Cardiac muscle cell (in vitro differentiated cells and primary cell): ENCODE results near the gene CD48. TPM values are rescaled to one million over a fixed set of nuclear protein-coding genes. Genes with fewer than 3 reads are reported as not detected.

Experiments
- DNase-seq, 2 donors: peaks; one replicate each; pipeline versions ENCODE4 v3.0.0 to v3.0.0-alpha.2; 2010 to 2017; ENCODE audit warnings: low read depth in 1 of 2, low spot score in 1 of 2
- H3K27ac ChIP-seq: fragments of 200-600 bp; sonication (generic); 2 replicates; pipeline ENCODE4 v1.5.1; 2016
- H3K27me3 ChIP-seq: fragments of 200-600 bp; sonication (generic); 2 replicates; pipeline ENCODE4 v1.6.0; 2016; ENCODE audit warnings: control low read depth
- H3K36me3 ChIP-seq: fragments of 200-600 bp; sonication (generic); 2 replicates; pipeline ENCODE4 v1.5.1; 2016; ENCODE audit warnings: control low read depth
- H3K4me1 ChIP-seq: fragments of 200-600 bp; sonication (generic); 2 replicates; pipeline ENCODE4 v1.8.1; 2017; ENCODE audit warnings: low read depth, mild to moderate bottlenecking, mixed run types
- H3K4me3 ChIP-seq: fragments of 200-600 bp; sonication (generic); 2 replicates; pipeline ENCODE4 v1.5.1; 2016; ENCODE audit warnings: mild to moderate bottlenecking
- H3K9me3 ChIP-seq: fragments of 200-600 bp; sonication (generic); 2 replicates; pipeline ENCODE4 v1.5.1; 2017; ENCODE audit warnings: low read depth, mild to moderate bottlenecking, control low read depth
- polyA plus RNA-seq: library from polyadenylated mRNA; unstranded; fragments of >200 nt; fragmentation: Nextera tagmentation; extraction: Ambion mirVana; gene quantifications from 2 replicates; pipeline ENCODE4 v1.2.1, GENCODE V29; 2016
- total RNA-seq: library from RNA; depleted of rRNA; stranded (reverse); fragments of >200 nt; gene quantifications from 2 replicates; pipeline ENCODE4 v1.2.3, GENCODE V29; 2016
- TF ChIP-seq, protein P1 (sequence below): IDR thresholded peaks from 2 replicates; pipeline ENCODE4 v1.5.1; 2012; ENCODE audit warnings: low read depth, mild to moderate bottlenecking, low read length

CD48 gene
- total and polyA plus RNA-seq, 2 experiments from 2014 or later: not detected

DNA sequence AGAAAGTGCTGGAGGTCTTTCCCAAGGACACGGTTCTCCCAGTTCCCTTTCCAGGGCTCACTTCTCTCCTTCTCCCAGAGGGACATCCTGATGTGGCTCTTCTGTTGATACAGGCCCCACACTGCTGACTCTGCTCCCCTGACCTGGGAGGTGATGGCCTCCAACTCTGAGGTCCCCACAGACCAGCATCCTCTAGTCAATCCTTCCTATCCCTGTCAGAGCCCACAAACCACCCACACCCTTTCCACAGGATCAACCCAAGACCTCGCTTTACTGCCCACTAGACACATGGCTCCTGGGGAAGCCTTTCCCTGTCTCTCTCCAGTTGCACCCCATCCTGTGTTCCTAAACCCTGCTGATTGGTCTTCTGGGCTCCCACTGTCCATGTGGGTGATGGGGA lies 39.0 kb upstream of the CD48 start:
- no peaks in the 10 kb centered on the region for H3K9me3 ChIP-seq
- TF ChIP-seq, protein P1, sequence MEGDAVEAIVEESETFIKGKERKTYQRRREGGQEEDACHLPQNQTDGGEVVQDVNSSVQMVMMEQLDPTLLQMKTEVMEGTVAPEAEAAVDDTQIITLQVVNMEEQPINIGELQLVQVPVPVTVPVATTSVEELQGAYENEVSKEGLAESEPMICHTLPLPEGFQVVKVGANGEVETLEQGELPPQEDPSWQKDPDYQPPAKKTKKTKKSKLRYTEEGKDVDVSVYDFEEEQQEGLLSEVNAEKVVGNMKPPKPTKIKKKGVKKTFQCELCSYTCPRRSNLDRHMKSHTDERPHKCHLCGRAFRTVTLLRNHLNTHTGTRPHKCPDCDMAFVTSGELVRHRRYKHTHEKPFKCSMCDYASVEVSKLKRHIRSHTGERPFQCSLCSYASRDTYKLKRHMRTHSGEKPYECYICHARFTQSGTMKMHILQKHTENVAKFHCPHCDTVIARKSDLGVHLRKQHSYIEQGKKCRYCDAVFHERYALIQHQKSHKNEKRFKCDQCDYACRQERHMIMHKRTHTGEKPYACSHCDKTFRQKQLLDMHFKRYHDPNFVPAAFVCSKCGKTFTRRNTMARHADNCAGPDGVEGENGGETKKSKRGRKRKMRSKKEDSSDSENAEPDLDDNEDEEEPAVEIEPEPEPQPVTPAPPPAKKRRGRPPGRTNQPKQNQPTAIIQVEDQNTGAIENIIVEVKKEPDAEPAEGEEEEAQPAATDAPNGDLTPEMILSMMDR: no peak
- H3K27ac ChIP-seq: no peak overlapping the region
- H3K4me1 ChIP-seq: no peaks in the 10 kb centered on the region
- no peaks in the 10 kb centered on the region for H3K36me3 ChIP-seq
- H3K27me3 ChIP-seq: peaks cover 5% of the 10 kb centered on the region
- no peak overlapping the region for H3K4me3 ChIP-seq
- DNase-seq: no peak

DNA sequence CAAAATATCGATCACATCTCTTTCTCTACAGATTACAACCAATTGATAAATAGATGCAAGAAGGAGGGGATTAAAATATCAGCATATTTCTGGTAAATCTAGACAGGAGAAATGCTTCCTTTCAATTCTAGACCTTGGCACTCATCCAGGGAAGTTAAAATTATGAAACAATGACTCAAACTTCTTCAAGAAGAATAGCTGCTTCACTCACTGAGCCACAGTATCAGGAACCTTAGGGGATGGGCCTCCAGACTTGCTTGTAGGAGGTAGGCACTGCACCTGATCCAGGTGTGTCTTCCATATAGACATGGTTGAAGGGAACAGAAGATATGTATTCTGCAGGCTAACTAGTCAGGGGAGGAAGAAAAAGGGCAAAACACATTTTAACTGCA lies 37.3 kb upstream of the CD48 start:
- peak in 1 of 2 donors; percentile 31 for DNase-seq
- Histone ChIP-seq H3K9me3 (no peaks in the 10 kb centered on the region), H3K4me1 (no peaks in the 10 kb centered on the region), H3K27ac (no peak overlapping the region), H3K27me3 (peaks cover 5% of the 10 kb centered on the region), H3K36me3 (no peaks in the 10 kb centered on the region), H3K4me3 (no peak overlapping the region)
- TF ChIP-seq, protein P1: no peak

DNA sequence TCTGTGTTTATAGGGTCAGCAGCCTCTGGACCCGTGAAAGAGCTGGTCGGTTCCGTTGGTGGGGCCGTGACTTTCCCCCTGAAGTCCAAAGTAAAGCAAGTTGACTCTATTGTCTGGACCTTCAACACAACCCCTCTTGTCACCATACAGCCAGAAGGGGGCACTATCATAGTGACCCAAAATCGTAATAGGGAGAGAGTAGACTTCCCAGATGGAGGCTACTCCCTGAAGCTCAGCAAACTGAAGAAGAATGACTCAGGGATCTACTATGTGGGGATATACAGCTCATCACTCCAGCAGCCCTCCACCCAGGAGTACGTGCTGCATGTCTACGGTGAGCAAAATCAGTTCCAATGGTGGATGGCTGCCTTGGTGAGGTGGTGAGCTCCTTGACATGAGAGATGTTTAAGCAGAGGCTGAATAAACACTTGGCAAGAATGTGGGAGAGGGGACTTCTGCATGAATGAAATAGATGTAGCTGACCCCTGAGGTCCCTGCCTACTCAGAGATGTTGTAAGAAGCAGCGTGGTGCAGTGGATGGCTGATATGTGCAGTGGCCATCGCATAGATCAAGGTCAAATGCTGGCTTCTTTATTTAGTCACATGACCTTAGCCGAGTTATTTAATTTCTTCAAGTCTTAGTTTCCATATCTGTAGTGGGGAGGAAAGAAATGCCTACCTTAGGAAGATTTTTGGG lies 36.7 kb upstream of the CD48 start:
- TF ChIP-seq, protein P1: peak; percentile 23
- Histone ChIP-seq H3K27me3 (peaks cover 5% of the 10 kb centered on the region), H3K36me3 (no peaks in the 10 kb centered on the region), H3K4me3 (no peak overlapping the region), H3K27ac (no peak overlapping the region), H3K4me1 (no peaks in the 10 kb centered on the region), H3K9me3 (no peaks in the 10 kb centered on the region)
- DNase-seq: peak in 1 of 2 donors; percentile 33

DNA sequence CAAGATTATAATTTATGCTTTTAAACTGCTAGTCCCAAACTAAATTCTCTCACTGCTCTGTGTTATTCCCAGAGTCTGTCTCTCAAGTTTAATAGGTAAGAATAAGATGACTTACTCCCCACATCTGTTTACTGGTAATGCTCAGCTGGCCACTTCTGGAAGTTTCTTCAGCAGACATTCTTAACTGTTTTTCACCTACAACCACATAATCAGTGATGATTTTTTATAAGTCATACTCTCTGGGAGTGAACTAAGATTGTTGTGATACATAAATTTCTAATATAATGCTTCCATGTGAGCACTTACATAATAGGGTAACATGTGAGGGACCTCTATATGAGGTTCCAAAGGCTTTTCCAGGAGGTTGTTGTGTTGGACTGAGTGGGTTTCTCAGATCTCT lies 36.1 kb upstream of the CD48 start:
- no peak overlapping the region for H3K27ac ChIP-seq
- H3K4me1 ChIP-seq: no peaks in the 10 kb centered on the region
- H3K9me3 ChIP-seq: no peaks in the 10 kb centered on the region
- TF ChIP-seq, protein P1: no peak
- H3K27me3 ChIP-seq: peaks cover 5% of the 10 kb centered on the region
- no peak for DNase-seq
- no peak overlapping the region for H3K4me3 ChIP-seq
- H3K36me3 ChIP-seq: no peaks in the 10 kb centered on the region

DNA sequence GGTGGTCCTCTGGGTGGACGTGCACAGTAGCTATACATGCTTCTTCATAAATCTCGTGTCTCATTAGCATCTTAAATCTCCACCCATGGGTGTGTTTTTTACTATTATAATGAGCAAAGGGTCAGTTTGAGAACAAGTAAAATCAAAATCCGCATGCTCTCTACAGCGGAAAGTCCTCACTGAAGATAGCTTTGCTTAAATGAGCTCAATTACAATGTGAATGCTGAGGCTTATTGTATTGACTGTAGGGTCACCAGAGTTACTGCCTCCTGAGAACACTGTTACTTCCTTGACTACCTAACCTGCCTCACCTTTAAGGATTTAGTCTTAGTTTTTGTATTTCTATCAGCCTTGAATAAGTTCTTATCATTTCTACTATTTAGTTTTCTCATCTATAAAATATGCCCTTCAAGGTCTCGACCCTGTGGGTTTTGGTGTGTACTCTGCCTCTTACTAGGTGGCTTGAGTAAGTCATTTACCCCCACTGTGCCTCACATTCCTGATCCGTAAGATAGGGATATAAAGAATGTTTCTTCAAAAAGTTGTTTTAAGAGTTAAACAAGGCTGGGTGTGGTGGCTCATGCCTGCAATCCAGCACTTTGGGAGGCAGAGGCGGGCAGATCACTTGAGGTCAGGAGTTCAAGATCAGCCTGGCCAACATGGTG lies 35.3 kb upstream of the CD48 start:
- Histone ChIP-seq H3K4me3 (no peak overlapping the region), H3K27ac (no peak overlapping the region), H3K27me3 (peaks cover 5% of the 10 kb centered on the region), H3K4me1 (no peaks in the 10 kb centered on the region), H3K36me3 (no peaks in the 10 kb centered on the region), H3K9me3 (no peaks in the 10 kb centered on the region)
- TF ChIP-seq, protein P1: no peak
- DNase-seq: no peak
